ENCODE data around the gene SAMD5.
"Not testable (repeated sequence)": the region's sequence is repeated elsewhere in the genome, so short reads cannot be mapped to it uniquely, and the experiment has no call there.

The SAMD5 gene

GRCh38 chr6:147528511-147529145, 20.1 kb downstream of the SAMD5 start:
- no peak for DNase-seq

GRCh38 chr6:147530132-147531060, 21.9 kb downstream of the SAMD5 start:
- no peak for DNase-seq

GRCh38 chr6:147531321-147531720, 22.8 kb downstream of the SAMD5 start:
- no peak for DNase-seq

GRCh38 chr6:147534116-147534860, 25.8 kb downstream of the SAMD5 start:
- DNase-seq: no peak

- no peak for DNase-seq
Observed at GRCh38 chr6:147538821-147539220, 30.3 kb downstream of the SAMD5 start.

- no peak for DNase-seq
Observed at GRCh38 chr6:147540075-147540474, 31.6 kb downstream of the SAMD5 start.

GRCh38 chr6:147542436-147542835, 33.9 kb downstream of the SAMD5 start:
- DNase-seq: not testable (repeated sequence)

- DNase-seq: no peak
Observed at GRCh38 chr6:147544420-147544819, 35.9 kb downstream of the SAMD5 start.

- no peak for DNase-seq
Observed at GRCh38 chr6:147546501-147547368, 38.2 kb downstream of the SAMD5 start.

GRCh38 chr6:147547369-147547902, 38.9 kb downstream of the SAMD5 start:
- no peak for DNase-seq

GRCh38 chr6:147548921-147549475, 40.5 kb downstream of the SAMD5 start:
- no peak for DNase-seq

GRCh38 chr6:147549531-147549930, 41.0 kb downstream of the SAMD5 start:
- no peak for DNase-seq

- no peak for DNase-seq
Observed at GRCh38 chr6:147551976-147552375, 43.5 kb downstream of the SAMD5 start.

- no peak for DNase-seq
Observed at GRCh38 chr6:147553099-147553498, 44.6 kb downstream of the SAMD5 start.

GRCh38 chr6:147554281-147554680, 45.8 kb downstream of the SAMD5 start:
- DNase-seq: no peak

- no peak for DNase-seq
Observed at GRCh38 chr6:147559006-147559405, 50.5 kb downstream of the SAMD5 start.

- no peak for DNase-seq
Observed at GRCh38 chr6:147560670-147561069, 52.2 kb downstream of the SAMD5 start.

GRCh38 chr6:147561726-147562125, 53.2 kb downstream of the SAMD5 start:
- no peak for DNase-seq

- no peak for DNase-seq
Observed at GRCh38 chr6:147563472-147563871, 55.0 kb downstream of the SAMD5 start.

- no peak for DNase-seq
Observed at GRCh38 chr6:147564556-147564955, 56.1 kb downstream of the SAMD5 start.

- no peak for DNase-seq
Observed at GRCh38 chr6:147566244-147566898, 57.9 kb downstream of the SAMD5 start.
